Fibroblast of mammary gland (primary cell): Measurements from ENCODE around the gene IFNG-AS1.

Experiments used
- DNase-seq: peaks from one replicate; pipeline ENCODE4 v3.0.0-alpha.2; 2010; ENCODE audit warnings: low read depth
- H3K4me3 ChIP-seq: 2 replicates; pipeline ENCODE4 v1.5.1; 2011; ENCODE audit warnings: low read depth, mild to moderate bottlenecking, low read length, moderate library complexity; ENCODE audit not compliant: control insufficient read depth
- TF ChIP-seq, protein P1 (sequence below): conservative IDR thresholded peaks from 2 replicates; pipeline ENCODE4 v1.5.1; 2011; ENCODE audit warnings: low read depth, low read length, inconsistent platforms; ENCODE audit not compliant: control insufficient read depth, insufficient read depth

IFNG-AS1 gene

DNA sequence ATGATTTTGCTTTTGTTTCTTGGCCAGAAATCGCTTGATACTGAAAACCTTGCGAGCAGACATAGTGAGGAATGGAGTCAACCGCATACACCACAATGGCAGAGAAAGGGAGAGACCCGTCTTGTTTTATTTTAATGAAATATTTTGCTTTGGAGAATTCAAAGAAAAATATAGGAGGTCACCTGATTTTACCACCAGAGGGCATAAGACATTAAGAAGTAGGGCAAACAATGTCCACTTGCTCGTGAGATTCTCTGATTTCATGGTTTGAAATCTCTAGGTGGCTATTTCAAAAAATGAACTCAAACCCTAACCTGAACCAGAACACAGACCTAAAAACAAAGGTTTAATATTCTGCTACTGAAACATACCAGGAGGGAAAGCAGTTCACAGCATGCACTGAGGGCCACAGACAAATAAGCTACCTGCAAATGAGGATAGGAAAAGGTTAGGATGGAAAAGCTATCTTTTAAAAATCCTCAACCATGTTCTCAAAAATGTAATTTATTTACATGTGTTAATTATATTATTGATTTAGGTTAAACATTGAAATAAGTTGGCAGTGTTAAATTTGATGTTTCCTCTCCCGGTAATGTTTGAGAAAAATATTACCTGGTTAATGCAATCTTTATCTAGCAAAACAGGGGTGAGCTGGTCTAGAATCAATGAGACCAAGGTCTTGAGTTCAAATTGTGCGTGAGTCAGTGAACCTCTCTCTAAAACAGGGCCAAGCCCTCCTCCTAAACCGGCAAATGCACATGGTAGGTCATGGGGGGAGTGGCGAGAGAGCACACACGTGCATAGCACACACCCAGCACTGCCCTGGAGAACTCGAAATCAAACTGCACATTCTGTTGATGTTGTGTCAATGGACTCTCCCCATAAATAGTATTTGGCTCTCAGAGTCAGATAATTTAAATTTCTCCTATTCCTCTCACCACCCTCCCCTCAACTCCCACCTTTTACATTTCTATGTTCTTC, 12.5 kb downstream of the IFNG-AS1 start:
- no peak overlapping the region for H3K4me3 ChIP-seq
- TF ChIP-seq, protein P1, sequence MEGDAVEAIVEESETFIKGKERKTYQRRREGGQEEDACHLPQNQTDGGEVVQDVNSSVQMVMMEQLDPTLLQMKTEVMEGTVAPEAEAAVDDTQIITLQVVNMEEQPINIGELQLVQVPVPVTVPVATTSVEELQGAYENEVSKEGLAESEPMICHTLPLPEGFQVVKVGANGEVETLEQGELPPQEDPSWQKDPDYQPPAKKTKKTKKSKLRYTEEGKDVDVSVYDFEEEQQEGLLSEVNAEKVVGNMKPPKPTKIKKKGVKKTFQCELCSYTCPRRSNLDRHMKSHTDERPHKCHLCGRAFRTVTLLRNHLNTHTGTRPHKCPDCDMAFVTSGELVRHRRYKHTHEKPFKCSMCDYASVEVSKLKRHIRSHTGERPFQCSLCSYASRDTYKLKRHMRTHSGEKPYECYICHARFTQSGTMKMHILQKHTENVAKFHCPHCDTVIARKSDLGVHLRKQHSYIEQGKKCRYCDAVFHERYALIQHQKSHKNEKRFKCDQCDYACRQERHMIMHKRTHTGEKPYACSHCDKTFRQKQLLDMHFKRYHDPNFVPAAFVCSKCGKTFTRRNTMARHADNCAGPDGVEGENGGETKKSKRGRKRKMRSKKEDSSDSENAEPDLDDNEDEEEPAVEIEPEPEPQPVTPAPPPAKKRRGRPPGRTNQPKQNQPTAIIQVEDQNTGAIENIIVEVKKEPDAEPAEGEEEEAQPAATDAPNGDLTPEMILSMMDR = peak; percentile 44
- DNase-seq = peak; percentile 40

DNA sequence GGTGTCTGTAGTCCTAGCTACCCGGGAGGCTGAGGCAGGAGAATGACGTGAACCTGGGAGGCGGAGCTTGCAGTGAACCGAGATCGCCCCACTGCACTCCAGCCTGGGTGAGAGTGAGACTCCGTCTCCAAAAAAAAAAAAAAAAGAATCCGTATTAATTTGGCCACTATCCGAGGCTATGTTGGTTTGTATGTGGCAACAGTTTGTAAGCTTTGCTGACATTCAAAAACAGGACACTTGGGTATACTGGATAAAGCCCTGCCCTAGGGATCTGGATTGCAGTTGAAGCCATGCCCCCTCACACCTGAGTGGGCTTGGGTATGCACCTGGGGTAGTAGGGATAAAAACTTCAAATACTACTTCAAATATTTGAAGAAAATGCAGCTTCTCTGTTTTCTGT, 14.5 kb downstream of the IFNG-AS1 start:
- DNase-seq = no peak
- TF ChIP-seq, protein P1 = no peak
- no peak overlapping the region for H3K4me3 ChIP-seq

DNA sequence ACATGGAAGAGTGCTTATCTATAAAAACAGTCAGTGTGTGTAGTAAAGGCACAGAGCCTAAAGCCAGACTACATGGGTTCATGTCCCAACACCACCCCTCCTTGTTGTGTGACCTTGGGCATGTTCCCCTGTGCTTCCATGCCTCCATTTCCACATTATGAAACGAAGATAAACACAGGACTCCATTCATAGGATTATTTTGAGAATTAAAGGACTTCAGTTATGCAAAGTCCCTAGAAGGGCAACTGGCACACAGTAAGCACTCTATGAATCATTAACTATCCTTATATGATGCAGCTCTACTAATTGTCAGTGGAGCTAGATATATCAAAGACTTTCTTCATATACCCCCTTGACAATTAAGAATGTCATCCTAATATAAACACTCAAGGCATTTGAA, 17.8 kb downstream of the IFNG-AS1 start:
- TF ChIP-seq, protein P1 = no peak
- DNase-seq = peak; percentile 12

DNA sequence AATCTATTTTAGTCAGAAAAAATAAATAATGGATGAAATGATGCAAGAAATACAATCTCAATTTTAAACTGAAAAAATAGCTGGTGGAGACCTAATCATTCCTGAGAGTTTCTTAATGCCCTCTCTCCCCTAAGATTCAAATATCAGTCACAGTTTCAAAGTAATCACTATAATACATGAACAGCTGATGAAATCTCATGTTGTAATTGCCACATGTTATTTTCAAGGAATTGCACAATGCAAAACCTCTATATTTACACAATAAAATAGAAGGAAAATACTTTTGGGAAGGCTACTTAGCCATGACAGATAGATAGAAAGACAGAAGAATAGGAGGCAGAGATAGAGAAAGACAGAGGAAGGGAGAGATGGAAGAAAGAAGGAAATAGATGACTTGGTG, 18.2 kb downstream of the IFNG-AS1 start:
- no peak overlapping the region for H3K4me3 ChIP-seq
- TF ChIP-seq, protein P1 = no peak
- DNase-seq = peak; percentile 64

More for the DNA sequence above, 17.8 kb downstream of the IFNG-AS1 start:
- H3K4me3 ChIP-seq = no peak overlapping the region

DNA sequence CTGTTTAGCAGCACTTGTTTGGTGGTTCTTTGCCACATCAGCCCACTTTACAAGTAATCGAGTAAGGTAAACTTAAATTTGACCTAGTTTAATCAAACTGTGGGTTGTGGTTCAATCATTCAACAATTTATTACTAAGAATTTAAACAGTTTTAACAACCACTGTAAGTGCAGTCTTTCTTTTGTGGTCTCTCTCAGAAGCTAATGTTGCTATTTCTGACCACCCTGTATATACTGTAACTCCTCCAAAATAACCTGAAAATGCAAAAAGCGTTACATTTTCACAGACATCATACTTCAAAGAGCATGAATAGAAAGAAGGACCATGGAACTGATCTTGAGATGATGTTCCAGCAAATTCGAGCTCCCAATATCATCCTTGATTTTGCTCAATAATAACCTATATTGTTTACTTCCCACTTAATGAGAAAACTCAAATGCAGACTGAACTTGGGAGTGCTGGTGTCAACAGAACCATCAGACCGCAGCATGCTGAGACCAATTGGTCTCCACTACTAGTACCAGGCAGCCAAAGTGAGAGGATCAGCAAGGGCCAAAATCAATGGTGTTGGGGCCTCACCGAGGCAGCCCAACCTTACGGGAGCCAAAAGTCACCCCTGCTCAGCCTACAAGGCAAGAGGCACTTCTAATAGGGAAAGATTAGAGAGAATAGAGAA, 22.1 kb downstream of the IFNG-AS1 start:
- TF ChIP-seq, protein P1 = no peak
- no peak overlapping the region for H3K4me3 ChIP-seq
- DNase-seq = no peak

DNA sequence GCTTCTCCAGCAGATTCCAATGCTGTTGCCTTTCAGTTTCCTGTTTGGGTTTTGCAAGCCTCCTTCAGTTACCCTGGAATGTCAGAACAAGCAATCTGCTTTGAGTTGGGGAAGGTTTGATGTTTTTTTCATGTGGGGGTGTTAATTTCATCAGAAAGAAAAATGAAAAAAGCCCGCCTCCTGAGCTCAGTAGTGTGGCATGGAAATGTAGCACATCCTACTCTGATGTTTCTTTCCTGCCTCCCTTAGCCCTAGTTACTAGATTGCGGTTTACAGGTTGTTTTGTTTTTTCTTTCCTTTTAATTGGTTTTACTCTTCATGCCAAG, 22.6 kb downstream of the IFNG-AS1 start:
- TF ChIP-seq, protein P1 = no peak
- H3K4me3 ChIP-seq = no peak overlapping the region
- peak; percentile 21 for DNase-seq
